HG03354 (cell line): ENCODE measurements around the gene C1QTNF3.
"Not testable (repeated sequence)": the region's sequence is repeated elsewhere in the genome, so short reads cannot be mapped to it uniquely, and the experiment has no call there.

Source experiments
- ATAC-seq: cut with Tn5 transposase; IDR thresholded peaks from one replicate; pipeline ENCODE4 v1.9.1; 2021; ENCODE audit warnings: mild to moderate bottlenecking; ENCODE audit not compliant: unreplicated experiment, poor library complexity, severe bottlenecking

Gene C1QTNF3

GRCh38 chr5:34030585-34030984 is 12.4 kb downstream of the C1QTNF3 start:
- ATAC-seq: not testable (repeated sequence)

GRCh38 chr5:34030048-34030447 is 13.0 kb downstream of the C1QTNF3 start:
- ATAC-seq: no peak

- no peak for ATAC-seq
Measured at GRCh38 chr5:34028349-34028748, 14.7 kb downstream of the C1QTNF3 start.

- ATAC-seq: no peak
Measured at GRCh38 chr5:34026089-34026761, 16.8 kb downstream of the C1QTNF3 start.

- ATAC-seq: peak; percentile 85
Measured at GRCh38 chr5:34022121-34022705, 20.8 kb downstream of the C1QTNF3 start.

- ATAC-seq: no peak
Measured at GRCh38 chr5:34021334-34021733, 21.7 kb downstream of the C1QTNF3 start.

- no peak for ATAC-seq
Measured at GRCh38 chr5:34020726-34021125, 22.3 kb downstream of the C1QTNF3 start.

- no peak for ATAC-seq
Measured at GRCh38 chr5:34017254-34017653, 25.8 kb downstream of the C1QTNF3 start.

- ATAC-seq: no peak
Measured at GRCh38 chr5:34016750-34017149, 26.3 kb downstream of the C1QTNF3 start.

- ATAC-seq: no peak
Measured at GRCh38 chr5:34016222-34016621, 26.8 kb downstream of the C1QTNF3 start.

- no peak for ATAC-seq
Measured at GRCh38 chr5:34015120-34015822, 27.7 kb downstream of the C1QTNF3 start.

GRCh38 chr5:34014626-34015025 is 28.4 kb downstream of the C1QTNF3 start:
- ATAC-seq: no peak

- ATAC-seq: no peak
Measured at GRCh38 chr5:34013547-34013946, 29.5 kb downstream of the C1QTNF3 start.

GRCh38 chr5:34012791-34013190 is 30.2 kb downstream of the C1QTNF3 start:
- no peak for ATAC-seq

GRCh38 chr5:34011536-34011935 is 31.5 kb downstream of the C1QTNF3 start:
- ATAC-seq: no peak

GRCh38 chr5:34010146-34010545 is 32.9 kb downstream of the C1QTNF3 start:
- not testable (repeated sequence) for ATAC-seq

- ATAC-seq: no peak
Measured at GRCh38 chr5:34009610-34010009, 33.4 kb downstream of the C1QTNF3 start.

- ATAC-seq: no peak
Measured at GRCh38 chr5:34008802-34009201, 34.2 kb downstream of the C1QTNF3 start.

GRCh38 chr5:34007621-34008600 is 35.1 kb downstream of the C1QTNF3 start, which contains the start of gene AMACR:
TSS of gene AMACR (minus strand) at chr5:34008050. CDS start at chr5:34008019, 31 bp downstream.
- ATAC-seq: peak; percentile 90

- no peak for ATAC-seq
Measured at GRCh38 chr5:34007201-34007620, 35.8 kb downstream of the C1QTNF3 start.
